DMS79 (cell line): ENCODE measurements around the gene KCND3.

ENCODE experiments used
- DNase-seq: peaks from one replicate; lab custom pipeline; 2025; lab: John Stamatoyannopoulos, UW

The KCND3 gene

GRCh38 chr1:111880881-111881837 lies 108.3 kb downstream of the KCND3 start:
- peak; percentile 96 for DNase-seq

DNA sequence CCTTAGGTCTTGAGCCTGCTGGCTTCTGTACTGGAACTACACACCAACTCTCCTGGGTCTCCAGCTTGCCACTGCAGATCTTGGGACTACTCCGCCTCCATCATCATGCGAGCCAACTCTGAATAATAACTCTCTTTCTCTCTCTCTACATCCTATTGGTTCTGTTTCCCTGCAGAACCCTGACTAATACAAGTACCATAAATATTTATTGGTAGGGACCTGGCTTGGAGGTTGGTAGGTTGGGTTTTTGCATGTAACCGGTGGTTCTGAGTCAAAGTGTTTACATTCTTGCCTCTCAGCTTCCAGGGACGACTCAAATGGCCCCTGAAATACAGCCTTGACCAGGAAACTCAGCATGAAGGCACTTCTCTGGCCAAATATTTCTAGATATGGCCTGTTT lies 110.4 kb downstream of the KCND3 start:
- DNase-seq: no peak

DNA sequence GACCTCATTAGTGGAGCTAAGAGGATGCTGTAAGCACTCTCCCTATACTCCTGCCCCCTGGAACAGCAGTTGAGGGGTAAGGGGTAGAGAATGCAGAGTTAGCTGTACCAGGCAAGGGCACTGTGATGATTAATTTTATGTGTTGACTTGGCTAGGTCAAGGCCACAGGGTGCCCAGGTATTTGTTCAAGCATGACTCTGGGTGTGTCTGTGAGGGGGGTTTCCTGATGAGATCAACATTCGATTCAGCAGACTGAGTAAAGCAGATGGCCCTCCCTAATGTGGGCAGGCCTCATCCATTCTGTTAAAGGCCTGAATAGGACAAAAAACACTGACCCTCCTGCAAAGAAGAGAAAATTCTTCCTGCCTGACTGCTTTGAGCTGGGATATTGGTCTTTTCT lies 110.8 kb downstream of the KCND3 start:
- peak; percentile 13 for DNase-seq

DNA sequence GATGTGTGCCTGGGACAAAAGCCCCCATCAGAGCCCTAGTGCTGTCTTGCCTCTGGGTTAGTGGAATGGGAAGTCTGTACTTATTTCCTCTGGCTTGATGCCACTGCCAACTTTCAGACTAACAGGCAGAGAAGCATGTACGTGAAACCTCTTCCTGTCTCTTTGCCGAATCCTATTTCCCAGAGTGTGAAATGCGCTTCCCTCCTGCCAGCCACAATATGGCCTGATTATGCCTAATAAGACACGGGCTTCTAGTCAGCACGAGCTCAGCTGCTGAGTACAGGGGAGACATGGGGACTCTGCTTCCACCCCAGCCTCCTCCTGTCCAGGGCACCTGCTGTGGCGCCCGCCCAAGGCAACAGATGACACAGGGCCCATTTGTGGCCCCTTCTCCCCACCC lies 111.4 kb downstream of the KCND3 start:
- DNase-seq: no peak

- DNase-seq: no peak
Measured at GRCh38 chr1:111876631-111877030, 112.8 kb downstream of the KCND3 start.

GRCh38 chr1:111875640-111876039 lies 113.8 kb downstream of the KCND3 start:
- DNase-seq: no peak

GRCh38 chr1:111873460-111874030 lies 115.9 kb downstream of the KCND3 start:
- DNase-seq: no peak

DNA sequence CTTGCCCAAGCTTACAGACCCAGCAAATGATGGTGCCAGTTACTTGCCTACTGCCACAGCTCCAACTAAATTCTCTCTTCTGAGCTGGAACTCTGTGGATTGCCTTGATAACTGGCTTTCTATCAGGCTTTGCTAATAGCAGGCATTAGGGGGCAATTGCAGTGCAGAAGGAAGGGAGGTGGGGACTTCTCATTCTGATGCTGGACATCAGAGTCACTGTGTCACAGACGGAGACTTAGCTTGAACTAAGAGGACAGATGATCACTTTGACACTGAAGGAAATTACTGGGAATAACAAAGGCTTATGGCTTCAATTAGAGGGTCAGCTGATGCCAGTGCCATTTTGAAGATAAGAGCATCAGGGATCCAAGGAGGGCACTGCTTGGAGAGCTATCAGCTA lies 119.3 kb downstream of the KCND3 start:
- no peak for DNase-seq

DNA sequence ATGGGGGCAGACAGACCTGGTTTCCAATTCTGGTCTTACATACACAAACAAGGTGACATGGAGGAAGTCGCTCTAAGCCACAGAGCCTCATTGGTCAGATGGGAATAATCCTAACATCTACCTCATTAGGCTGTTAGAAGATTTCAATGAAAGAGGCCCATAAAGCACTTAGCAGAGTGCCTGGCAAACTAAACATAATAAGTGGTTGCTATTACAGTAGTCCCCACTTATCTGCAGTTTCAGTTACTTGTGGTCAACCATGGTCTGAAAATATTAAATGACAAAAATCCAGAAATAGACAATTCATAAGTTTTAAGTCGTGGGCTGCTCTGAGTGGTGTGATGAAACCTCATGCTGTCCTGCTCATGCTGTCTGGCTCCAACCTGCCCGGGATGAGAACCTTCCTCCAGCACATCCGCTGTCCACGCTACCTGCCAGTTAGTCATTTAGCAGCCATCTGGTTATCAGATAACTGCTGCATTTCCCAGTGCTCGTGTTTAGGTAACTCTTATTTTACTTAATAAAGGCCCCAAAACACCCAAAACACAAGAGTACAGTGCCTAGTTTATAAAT lies 121.5 kb downstream of the KCND3 start:
- DNase-seq: peak; percentile 62

GRCh38 chr1:111864862-111865261 lies 124.6 kb downstream of the KCND3 start:
- no peak for DNase-seq

GRCh38 chr1:111863401-111863800 lies 126.1 kb downstream of the KCND3 start:
- no peak for DNase-seq

GRCh38 chr1:111862599-111862998 lies 126.9 kb downstream of the KCND3 start:
- DNase-seq: no peak

DNA sequence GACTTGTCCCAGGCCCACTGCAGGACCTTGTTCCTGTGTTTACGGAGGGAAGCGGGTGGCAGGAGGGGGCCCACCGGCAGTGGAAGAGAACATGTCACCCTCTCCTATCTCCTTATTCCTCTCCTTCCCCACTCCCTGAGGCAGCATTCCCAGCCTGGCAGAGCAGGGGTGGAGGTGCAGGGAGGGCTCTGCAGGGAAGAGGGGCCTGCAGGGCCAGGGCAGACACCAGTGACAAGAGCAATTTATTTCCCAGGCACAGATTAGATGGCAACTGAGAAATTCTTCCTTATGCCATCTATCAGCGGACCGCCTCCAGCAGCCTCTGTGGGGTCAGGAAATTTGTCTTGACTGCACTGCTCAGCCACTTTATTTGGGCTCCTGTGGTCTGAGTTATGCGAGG lies 127.9 kb downstream of the KCND3 start:
- no peak for DNase-seq

DNA sequence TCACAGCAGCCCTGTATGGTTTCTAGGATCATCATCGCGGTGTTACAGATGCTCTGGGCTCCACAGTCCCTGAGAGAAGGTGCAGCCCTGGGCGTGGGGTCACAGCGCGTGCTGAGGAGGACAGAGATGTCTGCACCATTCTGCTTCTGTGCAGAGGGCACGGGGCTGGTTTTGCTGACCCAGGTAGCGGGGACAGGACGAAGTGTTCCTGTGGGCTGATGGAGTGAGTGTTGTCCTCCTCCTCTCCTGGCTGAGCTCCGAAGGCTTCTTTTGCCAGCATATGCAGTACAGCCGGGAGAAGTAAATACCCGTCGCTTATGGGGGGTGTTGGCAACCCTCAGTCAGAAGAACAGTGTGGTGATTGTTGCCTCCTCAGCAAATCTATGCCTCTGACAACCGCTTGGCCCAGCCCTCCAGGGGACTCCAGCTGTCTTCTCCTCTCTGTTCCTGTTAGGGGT lies 132.2 kb downstream of the KCND3 start:
- DNase-seq: no peak

- DNase-seq: no peak
Measured at GRCh38 chr1:111856411-111857185, 132.9 kb downstream of the KCND3 start.

GRCh38 chr1:111855260-111855659 lies 134.2 kb downstream of the KCND3 start:
- no peak for DNase-seq

GRCh38 chr1:111852261-111852721 lies 137.2 kb downstream of the KCND3 start:
- no peak for DNase-seq

DNA sequence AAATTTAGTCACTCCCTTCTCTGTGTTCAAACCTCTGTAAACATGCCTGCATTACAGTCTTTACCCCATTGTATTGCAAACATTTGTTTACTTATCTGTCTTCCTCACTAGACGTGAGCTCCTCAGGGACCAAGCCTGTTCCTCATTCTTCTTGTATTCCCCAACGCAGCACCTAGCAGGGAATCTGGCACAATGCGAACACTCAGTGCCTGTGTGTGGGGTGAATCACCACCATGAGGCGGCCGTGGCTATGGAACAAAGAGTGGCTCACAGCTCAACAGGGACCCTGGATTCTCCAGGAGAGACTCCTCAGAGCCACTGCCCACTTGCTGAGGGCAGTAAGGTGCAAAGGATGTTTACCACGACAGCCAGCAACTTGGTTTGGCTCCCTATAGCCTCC lies 137.9 kb downstream of the KCND3 start:
- DNase-seq: no peak

GRCh38 chr1:111850109-111850508 lies 139.4 kb downstream of the KCND3 start:
- DNase-seq: no peak

DNA sequence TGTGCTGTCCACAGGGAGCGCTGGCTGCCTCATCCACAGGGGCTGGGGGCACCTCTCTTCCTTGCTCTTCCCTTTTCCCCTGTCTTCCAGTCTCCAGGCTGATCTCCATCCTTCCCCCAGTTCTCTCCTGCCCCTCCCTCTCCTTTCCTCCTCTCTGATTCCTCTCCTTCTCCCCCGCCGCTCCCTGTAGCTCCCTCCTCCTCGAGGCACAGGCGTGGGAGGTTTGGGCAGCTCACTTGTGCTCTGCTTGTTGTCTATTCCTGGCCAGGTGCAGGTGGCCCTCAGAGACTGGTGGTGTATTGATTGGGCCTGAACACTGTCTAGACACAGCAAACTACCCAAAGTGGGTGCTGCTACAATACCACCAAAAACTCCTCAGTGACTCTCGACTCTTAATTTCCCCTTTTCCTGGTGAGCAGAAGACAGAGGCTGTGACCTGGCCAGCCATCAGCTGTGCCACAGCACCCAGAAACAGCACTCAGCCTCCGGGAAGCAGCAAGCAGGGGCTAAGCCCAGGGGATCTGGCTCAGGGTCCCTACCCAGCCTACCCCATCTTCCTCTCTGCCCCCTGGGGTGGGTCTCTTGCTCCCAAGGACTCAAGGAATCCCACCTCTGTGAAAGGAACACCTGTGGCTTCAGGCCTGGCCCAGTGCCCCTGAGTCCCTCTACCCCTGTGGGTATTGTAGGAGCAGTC lies 140.5 kb downstream of the KCND3 start:
- no peak for DNase-seq

- no peak for DNase-seq
Measured at GRCh38 chr1:111847466-111847865, 142.0 kb downstream of the KCND3 start.

GRCh38 chr1:111846842-111847241 lies 142.6 kb downstream of the KCND3 start:
- DNase-seq: no peak
